SK-N-SH (cell line): ENCODE data around the gene PTPRD. TPM values are rescaled to one million over a fixed set of nuclear protein-coding genes. Genes with fewer than 3 reads are reported as not detected.

ENCODE experiments used
- CTCF ChIA-PET: fragments of 300-600, 350-600 bp; formaldehyde crosslinking; extraction: SDS; loops from one replicate; lab custom pipeline; 2021; lab: Yijun Ruan, JAX
- POLR2A ChIA-PET: fragments of 350-600 bp; sonication (Branson Sonifier 250); formaldehyde crosslinking; extraction: SDS; loops from one replicate; lab custom pipeline; 2020; ENCODE audit warnings: antibody characterized with exemption, inconsistent platforms; lab: Yijun Ruan, JAX
- DNase-seq: peaks from one replicate; pipeline ENCODE4 v3.0.0; 2012
- H2AFZ ChIP-seq: fragments of 200-600 bp; sonication (generic); 2 replicates; pipeline ENCODE4 v1.8.1; 2016; ENCODE audit warnings: antibody characterized with exemption, mild to moderate bottlenecking, low read depth
- H3F3A ChIP-seq: fragments of 200-600 bp; sonication (generic); replicated peaks from 2 replicates; pipeline ENCODE3; 2016; ENCODE audit warnings: antibody characterized with exemption, mild to moderate bottlenecking; ENCODE audit not compliant: insufficient read depth
- H3K27ac ChIP-seq, 2 experiments: fragments of 200-500 bp in 1 of 2; fragments of 200-600 bp in 1 of 2; sonication (Bioruptor generic) in 1 of 2; sonication (generic), shearing (Covaris generic) in 1 of 2; 2 replicates each; pipeline versions ENCODE4 v1.5.1 to v1.6.1; 2014 to 2016; ENCODE audit warnings: low read depth in 2 of 2, inconsistent platforms in 1 of 2, low read length in 1 of 2, mild to moderate bottlenecking in 1 of 2, mixed read lengths in 1 of 2
- H3K27me3 ChIP-seq: fragments of 200-600 bp; sonication (generic), shearing (Covaris generic); 2 replicates; pipeline ENCODE4 v1.6.1; 2016; ENCODE audit warnings: mixed run types; ENCODE audit not compliant: insufficient read depth
- H3K36me3 ChIP-seq, 2 experiments: fragments of 200-500 bp in 1 of 2; fragments of 200-600 bp in 1 of 2; sonication (Bioruptor generic) in 1 of 2; sonication (generic) in 1 of 2; replicated peaks in 1 of 2; 2 replicates each; pipeline versions ENCODE3 to v1.5.1; 2014 to 2016; ENCODE audit warnings: low read length in 1 of 2, mild to moderate bottlenecking in 1 of 2; ENCODE audit not compliant: insufficient read depth in 2 of 2, control insufficient read depth in 1 of 2
- H3K4me1 ChIP-seq, 2 experiments: fragments of 200-500 bp in 1 of 2; fragments of 200-600 bp in 1 of 2; sonication (Bioruptor generic) in 1 of 2; sonication (generic), shearing (Covaris generic) in 1 of 2; 2 replicates each; pipeline versions ENCODE4 v1.5.1 to v1.6.1; 2014 to 2016; ENCODE audit warnings: low read depth in 1 of 2, low read length in 1 of 2, mixed run types in 1 of 2; ENCODE audit not compliant: insufficient read depth in 2 of 2, control insufficient read depth in 1 of 2
- H3K4me2 ChIP-seq: fragments of 200-600 bp; sonication (generic), shearing (Covaris generic); 2 replicates; pipeline ENCODE4 v1.6.1; 2017; ENCODE audit warnings: mixed run types
- H3K4me3 ChIP-seq, 2 experiments: fragments of 200-500 bp in 1 of 2; fragments of 200-600 bp in 1 of 2; sonication (Bioruptor generic) in 1 of 2; sonication (generic), shearing (Covaris generic) in 1 of 2; 2 replicates each; pipeline versions ENCODE4 v1.5.1 to v1.8.1; 2014 to 2016; ENCODE audit warnings: low read depth in 2 of 2, inconsistent platforms in 1 of 2, low read length in 1 of 2, mild to moderate bottlenecking in 1 of 2, mixed read lengths in 1 of 2, moderate library complexity in 1 of 2
- H3K79me2 ChIP-seq: fragments of 200-600 bp; sonication (generic); 2 replicates; pipeline ENCODE4 v1.8.1; 2017; ENCODE audit warnings: mild to moderate bottlenecking; ENCODE audit not compliant: insufficient read depth
- H3K9ac ChIP-seq: fragments of 200-600 bp; sonication (generic); 2 replicates; pipeline ENCODE4 v1.6.1; 2017; ENCODE audit warnings: mixed run types
- H3K9me2 ChIP-seq: fragments of 200-600 bp; sonication (generic); 2 replicates; pipeline ENCODE4 v1.6.1; 2017; ENCODE audit warnings: mixed run types
- H3K9me3 ChIP-seq: fragments of 200-600 bp; sonication (generic); 2 replicates; pipeline ENCODE4 v1.6.1; 2017; ENCODE audit warnings: mixed run types, mild to moderate bottlenecking, moderate library complexity
- H4K20me1 ChIP-seq: fragments of 200-600 bp; sonication (generic); 2 replicates; pipeline ENCODE4 v1.6.1; 2017; ENCODE audit warnings: mild to moderate bottlenecking, mixed run types; ENCODE audit not compliant: insufficient read depth
- EP300 ChIP-seq, 2 experiments: IDR thresholded peaks; 2 replicates each; pipeline versions ENCODE4 v1.4.0 to v1.6.1; 2012; ENCODE audit warnings: borderline replicate concordance in 1 of 2, low read depth in 1 of 2, low read length in 1 of 2
- FOXJ3 ChIP-seq: sonication (generic); formaldehyde crosslinking; IDR thresholded peaks from 2 replicates; pipeline ENCODE4 v1.5.1; 2020; ENCODE audit warnings: mild to moderate bottlenecking, missing genetic modification reagents
- GATA2 ChIP-seq: sonication (generic); formaldehyde crosslinking; IDR thresholded peaks from 2 replicates; pipeline ENCODE4 v1.5.0; 2020; ENCODE audit warnings: mild to moderate bottlenecking, missing genetic modification reagents
- MEF2A ChIP-seq: IDR thresholded peaks from 2 replicates; pipeline ENCODE4 v1.4.0; 2012; ENCODE audit warnings: low read depth, borderline replicate concordance
- PBX3 ChIP-seq: IDR thresholded peaks from 2 replicates; pipeline ENCODE4; 2012
- RCOR1 ChIP-seq: fragments of 150-350 bp; IDR thresholded peaks from 2 replicates; pipeline ENCODE4 v1.6.1; 2017; ENCODE audit warnings: antibody characterized with exemption, low read length
- SMC3 ChIP-seq: IDR thresholded peaks from 2 replicates; pipeline ENCODE4 v1.6.1; 2012; ENCODE audit warnings: low read depth, low read length, improper control_type of control experiment
- TAF1 ChIP-seq: IDR thresholded peaks from 2 replicates; pipeline ENCODE4 v1.6.1; 2012; ENCODE audit warnings: low read depth, mild to moderate bottlenecking, low read length, moderate library complexity, borderline replicate concordance
- TCF12 ChIP-seq: IDR thresholded peaks from 2 replicates; pipeline ENCODE4 v1.4.0; 2012
- WGBS: methylation state at CpG from one replicate; pipeline ENCODE4 v1.1.6; 2017; ENCODE audit warnings: low lambda C conversion rate; 5-methylcytosine and 5-hydroxymethylcytosine counted together
- polyA plus RNA-seq, 3 experiments: library from polyadenylated mRNA; depleted of rRNA; stranded (reverse); fragments of >200 nt; gene quantifications; 2 replicates each; pipeline ENCODE4 v1.2.3, GENCODE V29; 2012
- TF ChIP-seq, protein P1 (sequence below): IDR thresholded peaks from 2 replicates; pipeline ENCODE4 v1.4.0; 2012; ENCODE audit warnings: low read depth

The PTPRD gene
- polyA plus RNA-seq, 1 of the 3 experiments (the other 2 are of a cell fraction): 0.15 TPM

GRCh38 chr9:10009401-10009800 is 603.4 kb downstream of the PTPRD start:
- 65% methylated on average over 3 of the region's 3 CpGs for WGBS
- no peaks in the 10 kb centered on the region for H3F3A ChIP-seq
- no peaks in the 10 kb centered on the region for H4K20me1 ChIP-seq
- no peaks in the 10 kb centered on the region for H3K9me2 ChIP-seq
- H3K4me3 ChIP-seq: no peak overlapping the region
- no peak overlapping the region for H2AFZ ChIP-seq
- H3K4me2 ChIP-seq: no peak overlapping the region
- no peaks in the 10 kb centered on the region for H3K27me3 ChIP-seq
- no peak overlapping the region for H3K27ac ChIP-seq
- ChIA-PET POLR2A (no interaction called here), CTCF (interaction anchor here (0.9 to 3.9 kb wide), 2 partner anchors 12 to 52 kb away, joined by 3 to 16 read pairs; no protein-coding TSS in a partner anchor)
- TF ChIP-seq TCF12 (no peak), TAF1 (no peak), MEF2A (no peak)
- no peak for DNase-seq
- no peaks in the 10 kb centered on the region for H3K36me3 ChIP-seq
- H3K4me1 ChIP-seq: no peaks in the 10 kb centered on the region; a peak in 2 of 4 replicates
- no peaks in the 10 kb centered on the region for H3K9me3 ChIP-seq
- H3K79me2 ChIP-seq: no peaks in the 10 kb centered on the region
- no peak overlapping the region for H3K9ac ChIP-seq

- Histone ChIP-seq H4K20me1 (no peaks in the 10 kb centered on the region), H3K4me3 (no peak overlapping the region), H3K9ac (no peak overlapping the region), H3K4me1 (no peaks in the 10 kb centered on the region; a peak in 2 of 4 replicates), H3K27ac (no peak overlapping the region), H3K27me3 (no peaks in the 10 kb centered on the region), H3K9me3 (no peaks in the 10 kb centered on the region; the same call in 1 of the 2 replicates), H3K9me2 (no peaks in the 10 kb centered on the region), H3K36me3 (no peaks in the 10 kb centered on the region), H3F3A (no peaks in the 10 kb centered on the region), H3K79me2 (no peaks in the 10 kb centered on the region), H2AFZ (no peak overlapping the region), H3K4me2 (no peak overlapping the region)
- ChIA-PET CTCF (interaction anchor here (0.9 to 3.9 kb wide), 2 partner anchors 10 to 66 kb away, joined by 3 to 16 read pairs; no protein-coding TSS in a partner anchor), POLR2A (no interaction called here)
- WGBS: 17% methylated on average over 1 of the region's 1 CpG
- TF ChIP-seq, protein P1, sequence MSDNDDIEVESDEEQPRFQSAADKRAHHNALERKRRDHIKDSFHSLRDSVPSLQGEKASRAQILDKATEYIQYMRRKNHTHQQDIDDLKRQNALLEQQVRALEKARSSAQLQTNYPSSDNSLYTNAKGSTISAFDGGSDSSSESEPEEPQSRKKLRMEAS: no peak
- TF ChIP-seq FOXJ3 (CRISPR knock-in tag) (no peak), SMC3 (no peak)
- DNase-seq: no peak
Measured at GRCh38 chr9:10008101-10008799, 604.6 kb downstream of the PTPRD start.

GRCh38 chr9:10007356-10007755 is 605.4 kb downstream of the PTPRD start:
- Histone ChIP-seq H2AFZ (no peak overlapping the region), H4K20me1 (no peaks in the 10 kb centered on the region), H3K4me1 (no peaks in the 10 kb centered on the region; a peak in 2 of 4 replicates), H3K27me3 (no peaks in the 10 kb centered on the region), H3K27ac (no peak overlapping the region), H3K4me3 (no peak overlapping the region), H3K9ac (no peak overlapping the region), H3K9me3 (no peaks in the 10 kb centered on the region; the same call in 1 of the 2 replicates), H3F3A (no peaks in the 10 kb centered on the region), H3K9me2 (no peaks in the 10 kb centered on the region), H3K4me2 (no peak overlapping the region), H3K79me2 (no peaks in the 10 kb centered on the region), H3K36me3 (no peaks in the 10 kb centered on the region)
- CTCF ChIA-PET: interaction anchor here (3.9 kb wide), 1 partner anchor 9 kb away, joined by 16 read pairs; no protein-coding TSS in a partner anchor
- DNase-seq: peak; percentile 8
- TF ChIP-seq PBX3 (no peak), GATA2 (CRISPR knock-in tag) (peak; percentile 51), RCOR1 (0 out of 2 replicates have a peak, but pooled peaks have one; percentile 8), EP300 (IDR thresholded peaks at IDR 0.05; ENCODE audit: borderline replicate concordance in 1 of 2, low read depth in 1 of 2, low read length in 1 of 2) (no peak)
- WGBS: 6% methylated on average over 5 of the region's 5 CpGs
- POLR2A ChIA-PET: no interaction called here
